Esophagus muscularis mucosa (tissue), 4 donors: ENCODE data around the gene RNGTT.

Experiments
- CTCF ChIP-seq, 3 experiments: fragments of 200-600 bp in 2 of 3; fragments of 450-650 bp in 1 of 3; sonication (generic) in 2 of 3; IDR thresholded peaks; one replicate each; pipeline ENCODE4 v1.5.1; 2017 to 2019; ENCODE audit warnings: antibody characterized with exemption in 3 of 3, mild to moderate bottlenecking in 2 of 3, moderate library complexity in 1 of 3
- EP300 ChIP-seq: sonication (generic); formaldehyde crosslinking; IDR thresholded peaks from one replicate; pipeline ENCODE4 v1.6.1; 2017; ENCODE audit warnings: antibody characterized with exemption
- POLR2AphosphoS5 ChIP-seq, 2 donors: sonication (generic); formaldehyde crosslinking; IDR thresholded peaks; one replicate each; pipeline ENCODE4 v1.6.1; 2017; ENCODE audit warnings: antibody characterized with exemption in 2 of 2

GRCh38 chr6:88575536-88575935 is 387.9 kb downstream of the RNGTT start:
- TF ChIP-seq CTCF (IDR thresholded peaks at IDR 0.05) (no peak), POLR2AphosphoS5 (IDR thresholded peaks at IDR 0.05) (no peak), EP300 (no peak)
